K562 (cell line): Measurements from ENCODE around the gene RELCH. TPM values are rescaled to one million over a fixed set of nuclear protein-coding genes. Genes with fewer than 3 reads are reported as not detected.

Experiments
- BCL6 ChIP-seq: fragments of 250-450 bp; sonication (Bioruptor Pico); IDR thresholded peaks from 2 replicates; pipeline ENCODE4 v1.4.0; 2020
- JUND ChIP-seq, 2 experiments: IDR thresholded peaks; 2 replicates in 1 of 2; 3 replicates in 1 of 2; pipeline ENCODE4 v1.6.1; 2011; ENCODE audit warnings: borderline replicate concordance in 2 of 2, low read depth in 2 of 2, low read length in 2 of 2, improper control_type of control experiment in 1 of 2, missing biosample characterization in 1 of 2, missing genetic modification characterization in 1 of 2, missing genetic modification reagents in 1 of 2
- MYBL2 ChIP-seq, 2 experiments: fragments of 450-650 bp in 1 of 2; sonication (generic) in 1 of 2; formaldehyde crosslinking in 1 of 2; IDR thresholded peaks; 2 replicates each; pipeline versions ENCODE4 v1.6.1 to v1.8.1; 2017 to 2022; ENCODE audit warnings: borderline replicate concordance in 1 of 2, inconsistent platforms in 1 of 2, low read depth in 1 of 2, mild to moderate bottlenecking in 1 of 2, missing genetic modification reagents in 1 of 2, moderate library complexity in 1 of 2
- NFXL1 ChIP-seq: fragments of 450-650 bp; formaldehyde crosslinking; IDR thresholded peaks from 2 replicates; pipeline ENCODE4 v1.4.0; 2021; ENCODE audit warnings: mild to moderate bottlenecking
- SP1 ChIP-seq: sonication (generic); formaldehyde crosslinking; IDR thresholded peaks from 2 replicates; pipeline ENCODE4 v1.8.1; 2022; ENCODE audit warnings: mild to moderate bottlenecking, missing genetic modification reagents
- SREBF2 ChIP-seq: sonication (generic); formaldehyde crosslinking; IDR thresholded peaks from 2 replicates; pipeline ENCODE4 v1.4.0; 2020; ENCODE audit warnings: mild to moderate bottlenecking, missing genetic modification reagents
- TCF3 ChIP-seq: sonication (generic); formaldehyde crosslinking; IDR thresholded peaks from 2 replicates; pipeline ENCODE4 v1.4.0; 2020; ENCODE audit warnings: mild to moderate bottlenecking, missing genetic modification reagents
- ZNF121 ChIP-seq: sonication (generic); formaldehyde crosslinking; conservative IDR thresholded peaks from 2 replicates; pipeline ENCODE4 v1.8.0; 2022; ENCODE audit warnings: missing genetic modification reagents
- ZNF699 ChIP-seq: fragments of 250-450 bp; sonication (Bioruptor Pico); IDR thresholded peaks from 2 replicates; pipeline ENCODE4 v1.8.0; 2021; ENCODE audit warnings: mild to moderate bottlenecking, moderate library complexity; ENCODE audit not compliant: insufficient replicate concordance
- polyA plus RNA-seq, 8 experiments: library from polyadenylated mRNA; depleted of rRNA in 4 of 8; stranded (reverse) in 5 of 8; unstranded in 3 of 8; fragments of >200 nt; fragmentation: Nextera tagmentation in 2 of 8; fragmentation: Illumina TruSeq in 1 of 8; extraction: Ambion mirVana in 2 of 8; extraction: Trizol in 1 of 8; gene quantifications; 2 replicates each; pipeline versions ENCODE4 v1.2.1 to v1.2.3, GENCODE V29; 2011 to 2014; ENCODE audit warnings: inconsistent platforms in 1 of 8, missing spikeins in 1 of 8
- total RNA-seq, 7 experiments: library from RNA; depleted of rRNA in 6 of 7; stranded (reverse); fragments of >200 nt in 6 of 7; fragmentation: Illumina TruSeq in 2 of 7; extraction: Trizol in 2 of 7; gene quantifications; 2 replicates each; pipeline versions ENCODE4 v1.2.1 to v1.2.3, GENCODE V29; 2011 to 2021; ENCODE audit warnings: low replicate concordance in 1 of 7
- TF ChIP-seq, protein P1 (sequence below): fragments of 200-800 bp; sonication (Bioruptor generic); IDR thresholded peaks from 2 replicates; pipeline ENCODE4 v1.6.1; 2017; ENCODE audit warnings: missing genetic modification characterization, missing compliant biosample characterization
- TF ChIP-seq, protein P2 (sequence below): fragments of 250-450 bp; sonication (Bioruptor Pico); IDR thresholded peaks from 2 replicates; pipeline ENCODE4 v1.4.0; 2020; ENCODE audit warnings: mild to moderate bottlenecking, moderate library complexity, borderline replicate concordance
- TF ChIP-seq, protein P3 (sequence below), 2 experiments: IDR thresholded peaks in 1 of 2; conservative IDR thresholded peaks in 1 of 2; 2 replicates each; pipeline ENCODE4 v1.6.1; 2016; ENCODE audit warnings: low read depth in 2 of 2, mild to moderate bottlenecking in 1 of 2, missing compliant biosample characterization in 1 of 2, missing genetic modification characterization in 1 of 2, moderate library complexity in 1 of 2
- TF ChIP-seq, protein P4 (sequence below): fragments of 250-450 bp; sonication (Bioruptor Pico); IDR thresholded peaks from 2 replicates; pipeline ENCODE4 v1.8.0; 2022; ENCODE audit warnings: inconsistent platforms, mild to moderate bottlenecking, moderate library complexity, borderline replicate concordance
- TF ChIP-seq, protein P5 (sequence below), 2 experiments: fragments of 200-800 bp in 1 of 2; sonication (Bioruptor generic) in 1 of 2; sonication (generic) in 1 of 2; formaldehyde crosslinking in 1 of 2; IDR thresholded peaks in 1 of 2; conservative IDR thresholded peaks in 1 of 2; 2 replicates each; pipeline versions ENCODE4 v1.5.0 to v1.6.1; 2016 to 2020; ENCODE audit warnings: missing compliant biosample characterization in 1 of 2, missing genetic modification characterization in 1 of 2, missing genetic modification reagents in 1 of 2

RELCH gene
- total and polyA plus RNA-seq, 9 of the 15 experiments (the other 6 are each of a cell fraction or from before 2014, with no cell fraction given) = 1.4 to 13.6 (median 7.6) TPM

DNA sequence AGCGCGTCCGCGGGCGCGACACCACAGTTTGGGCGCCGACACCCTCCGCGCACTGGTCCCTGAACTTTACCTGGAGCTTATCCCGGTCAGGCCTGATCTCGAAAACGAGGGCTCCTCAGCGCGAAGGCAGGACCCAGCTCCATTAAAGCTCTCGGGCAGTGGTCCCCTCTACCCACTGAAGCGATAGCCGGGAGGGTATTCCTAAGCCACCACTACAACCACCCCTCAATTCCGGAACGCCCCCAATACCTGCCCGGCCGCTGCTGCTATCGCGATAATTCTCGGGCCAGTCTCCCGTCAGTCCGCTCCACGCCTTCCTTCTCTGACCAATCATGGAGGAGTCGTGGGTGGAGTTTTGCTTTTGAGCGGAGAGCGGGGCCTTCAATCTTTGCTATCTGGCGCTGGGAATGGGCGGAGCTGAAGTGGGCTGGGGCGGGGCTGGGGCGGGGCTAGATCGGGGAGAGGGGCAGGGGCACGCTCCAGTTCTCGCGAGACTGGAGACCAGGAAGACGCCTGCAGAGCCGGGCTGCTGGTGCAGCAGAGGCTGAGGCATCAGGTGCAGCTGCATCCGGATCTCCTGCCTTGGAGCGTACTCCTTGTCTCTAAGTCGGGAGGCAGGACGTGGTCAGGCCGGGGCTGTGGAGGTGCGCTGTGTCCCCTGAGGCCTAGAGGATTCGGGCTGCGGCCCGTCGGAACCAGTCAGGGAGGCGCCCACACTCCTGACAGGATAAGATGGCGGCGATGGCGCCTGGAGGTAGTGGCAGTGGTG lies at the start of gene RELCH, which contains the start of gene PIGN (continued):
- TF ChIP-seq, protein P1, sequence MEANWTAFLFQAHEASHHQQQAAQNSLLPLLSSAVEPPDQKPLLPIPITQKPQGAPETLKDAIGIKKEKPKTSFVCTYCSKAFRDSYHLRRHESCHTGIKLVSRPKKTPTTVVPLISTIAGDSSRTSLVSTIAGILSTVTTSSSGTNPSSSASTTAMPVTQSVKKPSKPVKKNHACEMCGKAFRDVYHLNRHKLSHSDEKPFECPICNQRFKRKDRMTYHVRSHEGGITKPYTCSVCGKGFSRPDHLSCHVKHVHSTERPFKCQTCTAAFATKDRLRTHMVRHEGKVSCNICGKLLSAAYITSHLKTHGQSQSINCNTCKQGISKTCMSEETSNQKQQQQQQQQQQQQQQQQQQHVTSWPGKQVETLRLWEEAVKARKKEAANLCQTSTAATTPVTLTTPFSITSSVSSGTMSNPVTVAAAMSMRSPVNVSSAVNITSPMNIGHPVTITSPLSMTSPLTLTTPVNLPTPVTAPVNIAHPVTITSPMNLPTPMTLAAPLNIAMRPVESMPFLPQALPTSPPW (CRISPR knock-in tag) = peak; percentile 66
- TF ChIP-seq SP1 (CRISPR knock-in tag) (no peak), NFXL1 (CRISPR knock-in tag) (no peak), BCL6 (CRISPR knock-in tag) (no peak), TCF3 (CRISPR knock-in tag) (no peak), ZNF699 (no peak), SREBF2 (CRISPR knock-in tag) (no peak), JUND (IDR thresholded peaks at IDR 0.05; ENCODE audit: borderline replicate concordance, low read depth, low read length) (peak; percentile 43; the same call in 1 of the 2 replicates), JUND (tag; IDR thresholded peaks at IDR 0.05; ENCODE audit: borderline replicate concordance, low read depth, low read length) (no peak), ZNF121 (CRISPR knock-in tag) (no peak), MYBL2 (IDR thresholded peaks at IDR 0.05; ENCODE audit: low read depth) (no peak), MYBL2 (CRISPR knock-in tag; IDR thresholded peaks at IDR 0.05; ENCODE audit: borderline replicate concordance) (no peak)
- TF ChIP-seq, protein P2, sequence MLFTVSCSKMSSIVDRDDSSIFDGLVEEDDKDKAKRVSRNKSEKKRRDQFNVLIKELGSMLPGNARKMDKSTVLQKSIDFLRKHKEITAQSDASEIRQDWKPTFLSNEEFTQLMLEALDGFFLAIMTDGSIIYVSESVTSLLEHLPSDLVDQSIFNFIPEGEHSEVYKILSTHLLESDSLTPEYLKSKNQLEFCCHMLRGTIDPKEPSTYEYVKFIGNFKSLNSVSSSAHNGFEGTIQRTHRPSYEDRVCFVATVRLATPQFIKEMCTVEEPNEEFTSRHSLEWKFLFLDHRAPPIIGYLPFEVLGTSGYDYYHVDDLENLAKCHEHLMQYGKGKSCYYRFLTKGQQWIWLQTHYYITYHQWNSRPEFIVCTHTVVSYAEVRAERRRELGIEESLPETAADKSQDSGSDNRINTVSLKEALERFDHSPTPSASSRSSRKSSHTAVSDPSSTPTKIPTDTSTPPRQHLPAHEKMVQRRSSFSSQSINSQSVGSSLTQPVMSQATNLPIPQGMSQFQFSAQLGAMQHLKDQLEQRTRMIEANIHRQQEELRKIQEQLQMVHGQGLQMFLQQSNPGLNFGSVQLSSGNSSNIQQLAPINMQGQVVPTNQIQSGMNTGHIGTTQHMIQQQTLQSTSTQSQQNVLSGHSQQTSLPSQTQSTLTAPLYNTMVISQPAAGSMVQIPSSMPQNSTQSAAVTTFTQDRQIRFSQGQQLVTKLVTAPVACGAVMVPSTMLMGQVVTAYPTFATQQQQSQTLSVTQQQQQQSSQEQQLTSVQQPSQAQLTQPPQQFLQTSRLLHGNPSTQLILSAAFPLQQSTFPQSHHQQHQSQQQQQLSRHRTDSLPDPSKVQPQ (CRISPR knock-in tag) = no peak
- TF ChIP-seq, protein P3, sequence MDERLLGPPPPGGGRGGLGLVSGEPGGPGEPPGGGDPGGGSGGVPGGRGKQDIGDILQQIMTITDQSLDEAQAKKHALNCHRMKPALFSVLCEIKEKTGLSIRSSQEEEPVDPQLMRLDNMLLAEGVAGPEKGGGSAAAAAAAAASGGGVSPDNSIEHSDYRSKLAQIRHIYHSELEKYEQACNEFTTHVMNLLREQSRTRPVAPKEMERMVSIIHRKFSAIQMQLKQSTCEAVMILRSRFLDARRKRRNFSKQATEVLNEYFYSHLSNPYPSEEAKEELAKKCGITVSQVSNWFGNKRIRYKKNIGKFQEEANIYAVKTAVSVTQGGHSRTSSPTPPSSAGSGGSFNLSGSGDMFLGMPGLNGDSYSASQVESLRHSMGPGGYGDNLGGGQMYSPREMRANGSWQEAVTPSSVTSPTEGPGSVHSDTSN (CRISPR knock-in tag; IDR thresholded peaks at IDR 0.05; ENCODE audit: low read depth) = 0 out of 2 replicates have a peak, but pooled peaks have one; percentile 7
- TF ChIP-seq, protein P3 (tag; conservative IDR thresholded peaks at IDR 0.05; ENCODE audit: low read depth) = peak; percentile 88
- TF ChIP-seq, protein P4, sequence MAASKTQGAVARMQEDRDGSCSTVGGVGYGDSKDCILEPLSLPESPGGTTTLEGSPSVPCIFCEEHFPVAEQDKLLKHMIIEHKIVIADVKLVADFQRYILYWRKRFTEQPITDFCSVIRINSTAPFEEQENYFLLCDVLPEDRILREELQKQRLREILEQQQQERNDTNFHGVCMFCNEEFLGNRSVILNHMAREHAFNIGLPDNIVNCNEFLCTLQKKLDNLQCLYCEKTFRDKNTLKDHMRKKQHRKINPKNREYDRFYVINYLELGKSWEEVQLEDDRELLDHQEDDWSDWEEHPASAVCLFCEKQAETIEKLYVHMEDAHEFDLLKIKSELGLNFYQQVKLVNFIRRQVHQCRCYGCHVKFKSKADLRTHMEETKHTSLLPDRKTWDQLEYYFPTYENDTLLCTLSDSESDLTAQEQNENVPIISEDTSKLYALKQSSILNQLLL (CRISPR knock-in tag) = no peak
- TF ChIP-seq, protein P5, sequence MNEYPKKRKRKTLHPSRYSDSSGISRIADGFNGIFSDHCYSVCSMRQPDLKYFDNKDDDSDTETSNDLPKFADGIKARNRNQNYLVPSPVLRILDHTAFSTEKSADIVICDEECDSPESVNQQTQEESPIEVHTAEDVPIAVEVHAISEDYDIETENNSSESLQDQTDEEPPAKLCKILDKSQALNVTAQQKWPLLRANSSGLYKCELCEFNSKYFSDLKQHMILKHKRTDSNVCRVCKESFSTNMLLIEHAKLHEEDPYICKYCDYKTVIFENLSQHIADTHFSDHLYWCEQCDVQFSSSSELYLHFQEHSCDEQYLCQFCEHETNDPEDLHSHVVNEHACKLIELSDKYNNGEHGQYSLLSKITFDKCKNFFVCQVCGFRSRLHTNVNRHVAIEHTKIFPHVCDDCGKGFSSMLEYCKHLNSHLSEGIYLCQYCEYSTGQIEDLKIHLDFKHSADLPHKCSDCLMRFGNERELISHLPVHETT (CRISPR knock-in tag; conservative IDR thresholded peaks at IDR 0.05 in 1 of 2, IDR thresholded peaks at IDR 0.05 in 1 of 2) = no peak
